Upper lobe of right lung (tissue), 1 donor: ENCODE measurements around the gene MAP3K2. TPM values are rescaled to one million over a fixed set of nuclear protein-coding genes. Genes with fewer than 3 reads are reported as not detected.

Source experiments
- ATAC-seq: fragments of 200-7000 bp; cut with Tn5 transposase; one replicate; pipeline ENCODE4 v1.9.1; 2020; ENCODE audit warnings: mild to moderate bottlenecking, moderate library complexity
- DNase-seq: peaks from one replicate; pipeline ENCODE4 v3.0.0-alpha.2; 2020
- H3K27ac ChIP-seq: fragments of 200-600 bp; one replicate; pipeline ENCODE4 v1.8.0; 2022
- H3K27me3 ChIP-seq: fragments of 200-600 bp; one replicate; pipeline ENCODE4 v1.8.0; 2022; ENCODE audit warnings: mild to moderate bottlenecking
- H3K36me3 ChIP-seq: fragments of 200-600 bp; one replicate; pipeline ENCODE4 v1.8.0; 2022
- H3K4me1 ChIP-seq: fragments of 200-600 bp; one replicate; pipeline ENCODE4 v1.8.0; 2022
- H3K4me3 ChIP-seq: fragments of 200-600 bp; one replicate; pipeline ENCODE4 v1.8.0; 2022; ENCODE audit warnings: mild to moderate bottlenecking
- H3K9me3 ChIP-seq: fragments of 200-600 bp; one replicate; pipeline ENCODE4 v1.8.0; 2022
- intact Hi-C: fragments of 100-400 bp; cut with DNase I; formaldehyde crosslinking; loops from one replicate; pipeline ENCODE4 v1.11.0; 2022
- long read RNA-seq: library from polyadenylated mRNA; unstranded; transcript quantifications from one replicate; pipeline ENCODE4 v2.0.0, GENCODE V29; 2021
- total RNA-seq: library from RNA; stranded (reverse); fragmentation: NEBNext Ultra II Directional; extraction: Animal tissue kit (Norgen Biotek cat#: 25700); gene quantifications from one replicate; pipeline ENCODE4 v1.2.1, GENCODE V29; 2021
- TF ChIP-seq, protein P1 (sequence below): fragments of 200-600 bp; IDR thresholded peaks from one replicate; pipeline ENCODE4 v1.8.0; 2022; ENCODE audit warnings: antibody characterized with exemption
- donor health status: DM: no; HTN: yes; CAD: no; lungs with severe emphysema.

Gene MAP3K2, protein sequence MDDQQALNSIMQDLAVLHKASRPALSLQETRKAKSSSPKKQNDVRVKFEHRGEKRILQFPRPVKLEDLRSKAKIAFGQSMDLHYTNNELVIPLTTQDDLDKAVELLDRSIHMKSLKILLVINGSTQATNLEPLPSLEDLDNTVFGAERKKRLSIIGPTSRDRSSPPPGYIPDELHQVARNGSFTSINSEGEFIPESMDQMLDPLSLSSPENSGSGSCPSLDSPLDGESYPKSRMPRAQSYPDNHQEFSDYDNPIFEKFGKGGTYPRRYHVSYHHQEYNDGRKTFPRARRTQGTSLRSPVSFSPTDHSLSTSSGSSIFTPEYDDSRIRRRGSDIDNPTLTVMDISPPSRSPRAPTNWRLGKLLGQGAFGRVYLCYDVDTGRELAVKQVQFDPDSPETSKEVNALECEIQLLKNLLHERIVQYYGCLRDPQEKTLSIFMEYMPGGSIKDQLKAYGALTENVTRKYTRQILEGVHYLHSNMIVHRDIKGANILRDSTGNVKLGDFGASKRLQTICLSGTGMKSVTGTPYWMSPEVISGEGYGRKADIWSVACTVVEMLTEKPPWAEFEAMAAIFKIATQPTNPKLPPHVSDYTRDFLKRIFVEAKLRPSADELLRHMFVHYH
- 71.5 TPM for total RNA-seq
- long read RNA-seq, partial matches to known transcripts = 8 of 117 reads
- long read RNA-seq, other reads (novel, unspliced or antisense) = 109 of 117 reads

DNA sequence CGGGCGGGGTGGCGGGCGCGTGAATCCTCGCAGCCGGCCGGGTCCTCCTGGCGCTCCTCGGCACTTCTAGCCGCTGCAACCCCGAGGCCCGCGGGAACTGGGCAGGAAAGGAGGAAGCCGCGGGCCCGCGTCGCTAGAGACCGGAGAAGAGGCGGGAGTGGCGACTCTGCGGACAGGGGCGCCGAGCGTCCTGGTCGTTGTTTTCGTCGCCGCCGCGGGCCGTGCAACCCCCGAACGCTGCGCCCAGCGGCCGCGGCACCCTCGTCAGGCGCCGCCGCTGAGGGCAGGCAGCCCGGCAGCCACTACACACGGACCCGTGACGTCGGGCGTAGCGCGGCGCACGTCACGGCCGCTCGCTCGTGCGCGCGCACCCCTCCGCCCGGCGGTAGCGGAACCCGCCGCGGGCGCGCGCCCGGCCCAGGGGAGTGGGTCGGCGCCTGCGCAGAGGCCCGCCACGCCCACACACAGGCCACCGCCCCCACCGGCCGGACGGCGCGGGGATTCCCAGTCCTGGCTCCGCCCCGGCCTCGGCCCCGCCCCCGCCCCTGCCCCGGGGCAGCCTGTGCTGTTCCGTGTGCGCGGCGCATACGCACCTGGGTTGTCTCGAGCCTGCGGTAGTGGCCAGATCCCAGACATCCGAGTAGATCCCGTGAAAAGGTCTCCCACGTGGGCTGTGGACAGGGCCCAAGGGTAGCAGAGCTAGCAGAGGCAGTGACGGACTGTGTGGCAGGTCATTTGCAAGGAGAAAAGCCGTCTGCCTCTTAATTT, at the start of gene MAP3K2:
TSS of gene MAP3K2 (minus strand) at position 321 of the 768 bp plus-strand sequence. CDS start 44,846 bp downstream, outside the sequence.
- ATAC-seq (peak; percentile 94), DNase-seq (peak; percentile 97)
- Histone ChIP-seq H3K4me3 (peak within 1 kb of the TSS; percentile 82), H3K27ac (peak within 1 kb of the TSS; percentile 100), H3K4me1 (peaks cover 14% of the 10 kb centered on the region), H3K9me3 (no peaks in the 10 kb centered on the region), H3K36me3 (no peaks in the 10 kb centered on the region), H3K27me3 (no peaks in the 10 kb centered on the region)
- TF ChIP-seq, protein P1, sequence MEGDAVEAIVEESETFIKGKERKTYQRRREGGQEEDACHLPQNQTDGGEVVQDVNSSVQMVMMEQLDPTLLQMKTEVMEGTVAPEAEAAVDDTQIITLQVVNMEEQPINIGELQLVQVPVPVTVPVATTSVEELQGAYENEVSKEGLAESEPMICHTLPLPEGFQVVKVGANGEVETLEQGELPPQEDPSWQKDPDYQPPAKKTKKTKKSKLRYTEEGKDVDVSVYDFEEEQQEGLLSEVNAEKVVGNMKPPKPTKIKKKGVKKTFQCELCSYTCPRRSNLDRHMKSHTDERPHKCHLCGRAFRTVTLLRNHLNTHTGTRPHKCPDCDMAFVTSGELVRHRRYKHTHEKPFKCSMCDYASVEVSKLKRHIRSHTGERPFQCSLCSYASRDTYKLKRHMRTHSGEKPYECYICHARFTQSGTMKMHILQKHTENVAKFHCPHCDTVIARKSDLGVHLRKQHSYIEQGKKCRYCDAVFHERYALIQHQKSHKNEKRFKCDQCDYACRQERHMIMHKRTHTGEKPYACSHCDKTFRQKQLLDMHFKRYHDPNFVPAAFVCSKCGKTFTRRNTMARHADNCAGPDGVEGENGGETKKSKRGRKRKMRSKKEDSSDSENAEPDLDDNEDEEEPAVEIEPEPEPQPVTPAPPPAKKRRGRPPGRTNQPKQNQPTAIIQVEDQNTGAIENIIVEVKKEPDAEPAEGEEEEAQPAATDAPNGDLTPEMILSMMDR = no peak
- intact Hi-C loops = no loop called here

DNA sequence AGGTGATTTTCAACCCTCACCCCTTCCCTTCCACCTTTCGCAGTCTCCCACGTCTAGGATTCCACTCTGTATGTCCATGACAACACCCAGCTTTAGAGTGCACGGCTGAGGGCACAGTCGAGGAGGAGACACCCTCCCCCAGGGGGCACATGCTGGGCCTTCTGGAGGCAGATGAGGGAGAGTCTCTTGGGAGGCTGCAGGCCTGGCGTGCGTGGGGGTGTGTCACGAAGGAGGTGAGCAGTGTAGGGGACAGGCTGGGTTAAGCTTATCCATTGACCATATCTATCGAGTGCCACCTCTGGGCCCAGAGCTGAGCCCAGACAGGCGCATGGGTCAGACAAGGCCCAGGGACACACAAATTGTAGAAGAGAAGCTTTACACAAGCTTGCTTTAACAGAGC, 49.3 kb upstream of the MAP3K2 start:
- intact Hi-C loops = no loop called here
- no peak overlapping the region for H3K27ac ChIP-seq
- H3K36me3 ChIP-seq = no peaks in the 10 kb centered on the region
- no peaks in the 10 kb centered on the region for H3K4me1 ChIP-seq
- TF ChIP-seq, protein P1 = no peak
- ATAC-seq (no peak), DNase-seq (peak; percentile 53)
- no peaks in the 10 kb centered on the region for H3K27me3 ChIP-seq
- no peak overlapping the region for H3K4me3 ChIP-seq
- H3K9me3 ChIP-seq = peaks cover 6% of the 10 kb centered on the region

DNA sequence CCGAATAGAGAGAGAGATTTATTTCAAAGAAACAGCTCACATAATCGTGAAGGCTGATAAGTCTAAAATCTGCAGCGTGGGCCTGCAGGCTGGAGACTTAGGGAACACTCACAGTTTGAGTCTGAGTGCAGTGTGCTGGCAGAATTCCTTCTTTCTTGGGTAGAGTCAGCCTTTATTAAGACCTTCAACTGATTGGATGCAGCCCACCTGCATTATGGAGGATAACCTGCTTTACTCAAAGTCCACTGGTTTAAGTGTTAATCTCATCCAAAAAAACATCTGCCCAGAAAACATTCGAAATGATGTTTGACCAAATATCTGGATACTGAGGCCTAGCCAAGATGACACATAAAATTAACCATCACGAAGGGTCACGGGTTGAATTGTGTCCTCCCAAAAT, 46.7 kb upstream of the MAP3K2 start:
- ATAC-seq = no peak
- intact Hi-C loops = no loop called here
- Histone ChIP-seq H3K4me1 (no peaks in the 10 kb centered on the region), H3K36me3 (no peaks in the 10 kb centered on the region), H3K27me3 (no peaks in the 10 kb centered on the region), H3K27ac (no peak overlapping the region), H3K4me3 (no peak overlapping the region), H3K9me3 (no peaks in the 10 kb centered on the region)
- DNase-seq = no peak
- TF ChIP-seq, protein P1 = no peak

DNA sequence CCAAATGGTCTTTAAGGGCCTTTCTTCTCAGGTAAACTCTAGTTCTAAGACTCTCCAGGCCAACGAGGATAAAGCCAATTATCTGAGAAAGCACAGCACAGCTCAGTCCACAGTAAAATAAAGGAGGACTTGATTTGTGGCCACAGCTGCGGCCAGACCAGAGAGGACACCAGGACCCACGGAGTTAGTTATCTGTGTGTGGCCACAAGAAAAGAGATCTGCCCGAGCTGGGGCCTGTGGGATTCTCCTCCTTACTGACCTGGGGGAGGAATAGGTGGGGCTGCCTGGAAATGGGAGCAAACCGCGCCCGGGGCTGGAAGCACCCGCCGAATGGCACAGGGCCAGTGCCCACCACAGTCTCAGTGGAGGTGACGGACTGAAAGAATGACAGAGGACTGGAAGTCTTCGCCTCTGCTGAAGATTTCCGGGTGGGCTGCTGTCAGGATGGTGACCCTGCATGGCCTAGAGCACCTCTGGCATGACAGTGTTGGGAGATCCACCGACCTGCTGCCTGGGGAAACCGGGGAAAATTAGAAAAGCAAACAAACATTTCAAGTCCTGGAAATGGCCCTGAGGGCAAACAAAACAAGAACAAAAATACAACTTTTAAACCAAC, 43.7 kb upstream of the MAP3K2 start:
- TF ChIP-seq, protein P1 = no peak
- DNase-seq = no peak
- Histone ChIP-seq H3K27me3 (no peaks in the 10 kb centered on the region), H3K9me3 (no peaks in the 10 kb centered on the region), H3K36me3 (no peaks in the 10 kb centered on the region), H3K4me1 (no peaks in the 10 kb centered on the region), H3K4me3 (no peak overlapping the region), H3K27ac (no peak overlapping the region)
- ATAC-seq = no peak
- intact Hi-C loops = no loop called here

DNA sequence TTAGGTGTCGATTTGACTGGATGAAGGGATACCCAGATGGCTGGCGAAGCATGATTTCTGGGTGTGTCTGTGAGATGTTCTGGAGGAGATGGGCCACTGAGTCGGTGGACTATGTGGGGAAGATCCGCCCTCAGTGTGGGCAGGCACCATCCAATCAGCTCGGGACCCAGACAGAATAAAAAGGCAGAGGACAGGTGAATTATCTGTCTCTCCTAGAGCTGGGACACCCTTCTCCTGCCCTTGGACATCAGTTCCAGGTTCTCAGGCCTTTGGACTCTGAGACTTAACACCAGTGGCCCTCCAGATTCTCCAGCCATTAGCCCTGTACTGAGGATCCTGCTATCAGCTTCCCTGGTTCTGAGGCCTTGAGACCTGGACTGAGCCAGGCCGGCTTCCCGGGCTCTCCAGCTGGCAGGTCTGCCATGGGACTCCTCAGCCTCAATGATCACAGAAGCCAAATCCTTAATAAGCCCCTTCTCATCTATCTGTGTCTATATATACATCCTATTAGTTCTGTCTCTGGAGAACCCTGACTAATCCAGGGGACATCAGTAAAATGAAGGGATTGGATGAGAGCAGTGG, 42.2 kb upstream of the MAP3K2 start:
- ATAC-seq (no peak), DNase-seq (no peak)
- Histone ChIP-seq H3K27me3 (no peaks in the 10 kb centered on the region), H3K36me3 (no peaks in the 10 kb centered on the region), H3K27ac (no peak overlapping the region), H3K4me1 (no peaks in the 10 kb centered on the region), H3K9me3 (no peaks in the 10 kb centered on the region), H3K4me3 (no peak overlapping the region)
- intact Hi-C loops = no loop called here
- TF ChIP-seq, protein P1 = no peak
